Stimulated activated CD4-positive, alpha-beta T cell treated with anti-CD3 and anti-CD28 coated beads, TNF-alpha, amount 100 ng/mL, for 48 hours (primary cell): Measurements from ENCODE around the gene AICDA.

Experiments used
- DNase-seq, 3 donors: peaks; one replicate each; pipeline ENCODE4 v3.0.0-alpha.2; 2020; ENCODE audit warnings: low read depth in 3 of 3

AICDA gene

GRCh38 chr12:8556531-8557097 lies 56.0 kb downstream of the AICDA start:
- no peak for DNase-seq

GRCh38 chr12:8554451-8555195 lies 58.0 kb downstream of the AICDA start:
- DNase-seq = no peak

- no peak for DNase-seq
Measured at GRCh38 chr12:8553088-8553627, 59.5 kb downstream of the AICDA start.
